SIG-M5 (cell line): Measurements from ENCODE around the gene NDEL1.

ENCODE experiments used
- DNase-seq: peaks from one replicate; lab custom pipeline; 2025; lab: John Stamatoyannopoulos, UW

Gene NDEL1

DNA sequence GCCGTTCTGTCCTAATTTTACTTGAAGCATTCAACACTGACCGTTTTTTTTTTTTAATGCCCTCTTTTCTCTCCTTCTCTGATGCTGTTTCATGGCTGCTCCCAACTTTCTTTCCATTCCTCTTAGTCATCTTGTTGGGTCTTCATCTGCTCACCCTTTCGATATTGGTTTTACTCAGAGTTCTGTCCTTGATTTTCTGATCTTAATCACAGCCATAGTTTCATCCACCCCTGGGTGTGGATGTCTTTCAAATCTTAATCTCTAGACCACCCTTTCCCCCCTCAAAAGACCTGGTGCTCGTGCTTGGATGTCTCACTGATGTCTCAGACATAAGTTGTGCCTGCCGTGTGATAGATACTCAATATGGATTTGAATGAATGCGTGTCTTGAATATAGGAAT is 22.4 kb downstream of the NDEL1 start:
- DNase-seq, result no peak

DNA sequence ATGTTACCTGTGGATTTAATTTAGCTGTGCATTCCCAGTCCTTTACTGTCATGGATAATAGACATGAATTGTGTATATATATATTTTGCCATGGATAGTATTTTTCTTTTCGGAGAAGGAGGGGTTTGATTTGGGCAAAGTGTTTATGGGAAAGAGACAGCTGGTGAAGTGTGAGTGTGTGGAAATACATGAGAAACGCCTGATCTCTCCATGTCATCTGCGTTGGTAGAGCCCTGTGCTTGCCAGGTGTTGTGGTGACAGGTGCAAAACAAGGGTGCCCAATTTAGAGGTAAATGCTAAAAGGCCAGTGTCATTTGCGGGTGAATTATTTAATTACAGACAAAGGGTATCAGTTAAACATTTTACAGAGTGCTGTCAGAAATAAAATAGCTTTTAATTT is 23.4 kb downstream of the NDEL1 start:
- no peak for DNase-seq

DNA sequence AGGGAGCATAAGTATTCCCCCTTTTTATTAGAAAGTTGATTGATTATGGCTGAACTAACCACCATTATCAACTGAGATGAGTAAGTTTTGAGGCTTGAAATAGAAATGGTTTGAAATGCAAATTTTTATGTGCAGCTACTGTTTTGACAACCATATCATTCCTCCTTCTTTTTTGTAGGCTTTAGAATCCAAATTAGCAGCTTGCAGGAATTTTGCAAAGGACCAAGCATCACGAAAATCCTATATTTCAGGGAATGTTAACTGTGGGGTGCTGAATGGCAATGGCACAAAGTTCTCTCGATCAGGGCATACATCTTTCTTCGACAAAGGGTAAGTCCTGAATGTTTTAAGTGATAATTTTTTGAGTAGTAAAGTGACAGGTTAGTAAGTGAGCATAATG is 24.1 kb downstream of the NDEL1 start:
- no peak for DNase-seq

GRCh38 chr17:8462564-8462963 is 26.9 kb downstream of the NDEL1 start:
- no peak for DNase-seq

DNA sequence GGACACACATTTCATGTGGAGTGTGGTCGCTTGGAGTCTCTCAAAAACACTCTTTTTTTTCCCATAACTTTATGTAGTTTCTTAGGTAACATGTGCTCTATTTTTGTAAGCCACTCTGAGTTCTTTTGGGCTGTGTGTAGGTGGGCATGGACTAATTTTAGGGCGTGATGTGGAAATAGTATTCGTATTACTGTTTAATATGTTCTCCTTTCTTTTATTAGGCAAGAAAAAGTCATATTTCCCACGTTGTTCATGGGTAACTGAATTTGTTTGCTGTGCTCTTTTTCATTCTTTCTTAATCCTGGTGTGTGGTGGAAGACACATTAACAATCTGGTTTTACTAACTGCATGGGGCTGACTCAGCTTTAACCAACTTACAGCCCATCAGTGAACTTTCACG is 27.4 kb downstream of the NDEL1 start:
- no peak for DNase-seq

DNA sequence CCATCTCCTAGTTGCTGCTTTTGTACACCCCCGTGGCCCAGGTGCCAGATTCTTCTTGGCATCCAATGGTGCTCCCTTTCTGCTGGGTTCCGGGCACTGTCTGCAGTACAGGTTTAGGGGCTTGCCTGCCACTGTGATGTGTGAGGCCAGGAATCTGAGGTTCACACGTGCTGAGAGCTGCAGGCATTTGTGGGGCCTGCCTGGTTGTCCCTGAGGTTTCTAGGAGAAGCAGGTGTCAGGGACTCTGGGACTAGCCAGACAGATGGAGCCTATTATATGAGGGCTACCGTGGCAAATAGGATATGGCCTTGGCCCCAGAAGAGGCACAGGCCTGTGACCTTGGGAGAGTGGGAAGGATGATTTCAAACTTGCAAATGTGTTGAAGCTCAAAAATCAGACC is 29.3 kb downstream of the NDEL1 start:
- DNase-seq, result no peak

DNA sequence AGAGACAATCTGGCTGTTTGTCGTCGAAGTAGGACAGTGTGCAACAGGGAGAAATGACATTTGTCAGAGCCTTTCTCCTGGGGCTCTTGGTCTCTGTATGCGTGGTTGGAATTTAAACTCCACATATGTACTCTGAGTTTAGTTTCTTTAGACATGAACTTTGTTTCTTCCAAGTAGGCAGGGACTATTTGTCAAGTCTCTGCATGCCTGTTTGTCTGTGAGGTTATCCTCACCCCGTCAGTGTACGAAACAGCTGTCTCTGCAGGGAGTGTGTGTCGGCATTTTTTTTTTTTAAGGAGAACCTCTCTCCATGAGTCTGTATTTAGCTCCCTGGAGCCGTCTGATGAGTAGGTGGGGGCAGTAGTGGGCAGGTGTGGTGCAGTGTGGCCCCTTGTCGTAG is 29.7 kb downstream of the NDEL1 start:
- DNase-seq, result no peak

GRCh38 chr17:8465759-8466158 is 30.1 kb downstream of the NDEL1 start:
- no peak for DNase-seq

DNA sequence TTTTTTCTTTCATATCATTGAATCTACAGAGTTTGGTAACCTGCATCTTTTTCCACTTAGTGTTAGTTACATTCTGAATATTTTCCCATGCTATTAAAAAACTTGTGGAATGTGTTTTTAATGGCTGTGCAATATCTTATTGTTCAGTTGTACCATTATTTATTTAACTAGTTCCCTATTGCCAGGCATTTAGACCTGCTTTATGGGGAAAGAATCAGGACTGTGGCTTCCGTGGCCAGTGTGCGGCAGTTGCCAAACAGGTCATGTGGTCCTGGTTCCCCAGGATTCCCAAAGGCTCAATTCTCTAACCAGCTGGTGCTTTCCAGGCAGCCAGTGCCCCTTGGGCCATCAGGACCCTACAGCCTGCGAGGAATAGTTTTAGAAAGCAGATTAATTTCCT is 30.8 kb downstream of the NDEL1 start:
- no peak for DNase-seq

DNA sequence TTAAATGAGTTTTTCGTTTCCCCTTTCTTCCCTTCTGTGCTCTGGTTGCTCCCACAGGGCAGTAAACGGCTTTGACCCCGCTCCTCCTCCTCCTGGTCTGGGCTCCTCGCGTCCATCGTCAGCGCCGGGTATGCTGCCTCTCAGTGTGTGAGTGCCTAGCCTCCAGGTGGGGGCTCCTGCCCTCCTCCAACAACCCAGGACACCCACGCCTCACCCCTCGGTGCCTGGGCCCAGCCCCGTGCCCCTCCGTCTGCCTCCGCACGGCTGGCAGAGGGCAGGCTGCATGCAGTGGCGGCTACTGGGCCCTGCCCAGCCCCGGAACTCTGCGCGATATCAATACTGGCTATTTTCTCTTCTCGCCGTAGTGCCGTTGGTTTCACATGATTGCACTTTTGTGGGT is 31.2 kb downstream of the NDEL1 start:
- no peak for DNase-seq

DNA sequence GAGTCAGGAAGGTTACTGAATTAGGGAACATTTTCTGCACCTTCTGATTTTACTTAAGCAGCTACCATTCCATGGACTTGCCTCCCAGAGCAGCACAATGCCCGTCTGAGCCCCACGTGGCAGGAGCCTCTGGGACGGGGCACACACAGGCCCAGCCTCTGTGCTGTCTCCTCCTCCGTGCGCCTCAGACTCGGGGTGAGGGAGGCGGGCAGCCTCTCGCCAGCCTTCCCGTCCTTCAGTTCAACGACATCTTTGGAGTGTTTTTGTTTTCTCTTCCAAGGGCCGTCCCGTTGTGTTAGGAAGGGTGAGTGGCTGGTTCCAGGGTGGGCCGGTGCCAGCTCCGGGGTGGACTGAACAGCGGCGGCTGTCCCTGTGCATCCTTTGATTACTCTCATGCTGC is 31.8 kb downstream of the NDEL1 start:
- DNase-seq, result no peak

DNA sequence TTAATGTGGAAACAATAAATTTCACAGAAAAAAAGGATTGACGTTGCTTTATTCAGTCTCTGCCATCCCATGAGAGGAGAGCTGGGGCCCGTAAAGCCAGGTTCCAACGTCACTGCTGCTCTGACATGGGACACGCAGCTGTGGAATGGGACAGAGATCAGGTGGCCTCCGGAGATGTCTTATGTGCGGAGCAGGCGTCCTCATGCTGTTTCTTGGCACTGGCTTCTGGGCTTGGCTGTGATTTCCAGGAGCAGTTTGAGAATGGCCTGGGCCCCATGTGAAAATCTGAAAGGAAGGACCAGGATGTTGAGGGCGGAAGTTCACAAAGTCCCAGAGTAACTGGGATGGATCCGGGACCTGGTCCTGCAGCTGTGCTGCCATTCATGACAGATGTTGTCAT is 32.4 kb downstream of the NDEL1 start:
- no peak for DNase-seq

- DNase-seq, result no peak
Measured at GRCh38 chr17:8468980-8469379, 33.3 kb downstream of the NDEL1 start.

- DNase-seq, result no peak
Measured at GRCh38 chr17:8469964-8470363, 34.3 kb downstream of the NDEL1 start.

DNA sequence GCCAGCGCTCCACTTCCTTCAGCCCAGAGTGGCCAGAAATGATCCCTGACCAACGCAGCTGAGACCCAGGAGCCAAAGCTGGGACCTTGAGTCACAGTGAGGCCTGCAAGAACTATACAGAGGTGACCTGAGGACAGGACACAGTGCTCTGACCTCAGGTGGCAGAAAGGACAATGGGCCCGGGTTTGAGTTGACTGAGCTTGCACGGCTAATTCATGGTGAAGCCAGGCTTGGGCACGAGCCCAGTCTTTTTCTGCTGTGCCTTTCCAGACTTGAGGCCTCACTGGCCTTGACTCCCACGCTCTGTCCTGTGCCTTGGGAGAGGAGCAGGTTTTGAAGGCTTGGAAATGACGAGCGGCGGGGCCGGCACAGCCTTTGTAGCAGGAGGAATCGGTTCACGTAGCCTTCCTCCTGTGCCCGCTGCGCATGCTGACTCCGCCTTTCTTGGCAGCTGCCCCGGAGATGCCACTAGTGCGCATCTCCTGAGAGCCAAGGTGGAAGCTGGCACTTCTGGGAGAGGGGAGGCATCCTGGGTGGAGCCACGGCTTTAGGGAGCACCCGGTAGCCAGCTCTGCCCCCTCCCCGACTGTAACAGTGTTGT is 34.9 kb downstream of the NDEL1 start:
- DNase-seq, result no peak

DNA sequence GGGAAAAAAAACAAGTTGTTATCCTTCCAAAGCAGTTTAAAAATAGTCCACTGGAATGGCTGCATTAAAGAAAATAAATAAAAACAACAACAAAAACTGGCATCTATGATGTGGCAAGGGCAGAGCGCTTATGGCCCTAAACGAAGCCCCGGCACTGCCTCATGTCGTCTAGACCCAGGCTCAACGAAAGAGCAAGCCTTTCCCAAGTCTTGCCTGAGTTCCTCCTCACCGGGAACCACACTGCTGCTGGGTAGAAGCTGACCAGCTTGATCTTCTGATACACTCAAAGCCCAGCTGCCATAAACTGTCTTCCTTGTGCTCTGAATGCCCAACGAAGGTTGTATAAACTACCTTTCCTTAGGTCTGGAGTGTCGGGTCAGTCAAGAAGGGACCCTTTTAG is 37.0 kb downstream of the NDEL1 start:
- DNase-seq, result no peak

- DNase-seq, result no peak
Measured at GRCh38 chr17:8473451-8474192, 37.9 kb downstream of the NDEL1 start.

GRCh38 chr17:8474826-8475225 is 39.1 kb downstream of the NDEL1 start:
- DNase-seq, result no peak

DNA sequence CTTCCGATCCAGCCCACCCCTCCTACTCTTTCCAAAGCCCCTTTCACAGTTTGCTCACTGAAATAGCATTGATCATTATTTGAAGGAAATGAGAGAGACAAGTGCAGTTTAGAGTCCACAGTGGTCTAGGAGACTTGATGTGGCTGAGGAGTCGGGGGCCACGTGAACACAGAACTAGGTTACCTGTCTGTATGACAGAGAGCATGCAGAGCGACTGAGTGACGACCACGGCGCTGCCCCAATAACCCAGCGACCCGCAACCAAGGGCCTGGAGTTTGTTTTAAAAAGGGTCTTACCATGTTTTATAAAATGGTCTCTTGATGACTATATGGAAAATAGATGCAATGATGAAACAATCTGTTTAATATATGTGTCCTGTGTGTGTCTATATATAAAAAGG is 39.5 kb downstream of the NDEL1 start:
- DNase-seq, result no peak

GRCh38 chr17:8475781-8476180 is 40.1 kb downstream of the NDEL1 start:
- no peak for DNase-seq

GRCh38 chr17:8476741-8477140 is 41.1 kb downstream of the NDEL1 start:
- DNase-seq, result no peak

- DNase-seq, result no peak
Measured at GRCh38 chr17:8477171-8477570, 41.5 kb downstream of the NDEL1 start.

GRCh38 chr17:8477715-8478441 is 42.2 kb downstream of the NDEL1 start:
- DNase-seq, result no peak
